RPMI8226 (cell line): ENCODE measurements around the gene LPAR1.
"Not testable (repeated sequence)": the region's sequence is repeated elsewhere in the genome, so short reads cannot be mapped to it uniquely, and the experiment has no call there.

ENCODE experiments used
- DNase-seq: peaks from one replicate; pipeline ENCODE4 v3.0.0-alpha.2; 2015

The LPAR1 gene

DNA sequence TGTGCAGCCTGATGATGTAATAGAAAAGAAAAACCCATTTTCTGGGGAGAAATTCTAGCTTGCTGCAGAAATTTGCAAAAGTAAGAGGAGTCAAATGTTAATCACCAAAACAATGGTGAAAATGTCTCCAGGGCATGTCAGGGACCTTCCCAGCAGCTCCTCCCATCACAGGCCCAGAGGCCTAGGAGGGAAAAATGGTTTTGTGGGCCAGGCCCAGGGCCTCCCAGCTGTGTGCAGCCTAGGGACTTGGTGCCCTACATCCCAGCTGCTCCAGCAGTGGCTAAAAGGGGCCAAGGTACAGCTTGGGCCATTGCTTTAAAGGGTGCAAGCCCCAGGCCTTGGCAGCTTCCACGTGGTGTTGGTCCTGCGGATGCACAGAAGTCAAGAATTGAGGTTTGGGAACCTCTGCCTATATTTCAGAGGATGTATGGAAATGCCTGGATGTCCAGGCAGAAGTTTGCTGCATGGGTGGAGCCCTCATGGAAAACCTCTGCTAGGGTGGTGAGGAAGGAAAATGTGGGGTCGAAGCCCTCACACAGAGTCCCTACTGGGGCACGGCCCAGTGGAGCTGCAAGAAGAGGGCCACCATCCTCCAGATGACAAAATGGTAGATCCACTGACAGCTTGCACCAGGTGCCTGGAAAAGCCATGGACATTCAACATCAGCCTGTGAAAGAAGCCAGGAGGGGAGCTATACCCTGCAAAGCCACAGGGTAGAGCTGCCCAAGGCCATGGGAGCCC lies 176.7 kb downstream of the LPAR1 start:
- DNase-seq = not testable (repeated sequence)

GRCh38 chr9:110856772-110857171 lies 181.5 kb downstream of the LPAR1 start:
- no peak for DNase-seq

GRCh38 chr9:110850401-110851135 lies 187.7 kb downstream of the LPAR1 start:
- no peak for DNase-seq

- no peak for DNase-seq
These were observed 190.6 kb downstream of the LPAR1 start for GRCh38 chr9:110847671-110848070.

GRCh38 chr9:110846215-110846614 lies 192.1 kb downstream of the LPAR1 start:
- no peak for DNase-seq

GRCh38 chr9:110844121-110844520 lies 194.1 kb downstream of the LPAR1 start:
- DNase-seq = no peak

DNA sequence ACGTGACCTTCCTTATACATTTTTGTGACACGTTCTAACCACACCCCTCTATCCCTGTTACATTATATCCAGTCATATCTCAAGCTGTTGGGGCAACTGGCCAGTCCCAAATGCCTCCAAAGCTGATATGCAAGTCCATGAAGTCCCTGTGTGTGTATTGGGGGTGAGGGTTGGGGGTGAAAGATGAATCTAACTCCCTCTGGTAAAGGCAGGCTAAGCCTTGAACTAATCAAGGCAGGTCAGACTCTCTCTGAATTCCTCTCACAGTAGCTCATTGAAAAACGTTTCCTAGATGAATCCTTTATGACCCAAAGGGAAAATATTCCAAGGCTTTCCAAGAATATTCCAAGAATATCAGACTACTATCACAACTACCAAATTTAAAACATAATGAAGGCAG lies 195.3 kb downstream of the LPAR1 start:
- DNase-seq = no peak

DNA sequence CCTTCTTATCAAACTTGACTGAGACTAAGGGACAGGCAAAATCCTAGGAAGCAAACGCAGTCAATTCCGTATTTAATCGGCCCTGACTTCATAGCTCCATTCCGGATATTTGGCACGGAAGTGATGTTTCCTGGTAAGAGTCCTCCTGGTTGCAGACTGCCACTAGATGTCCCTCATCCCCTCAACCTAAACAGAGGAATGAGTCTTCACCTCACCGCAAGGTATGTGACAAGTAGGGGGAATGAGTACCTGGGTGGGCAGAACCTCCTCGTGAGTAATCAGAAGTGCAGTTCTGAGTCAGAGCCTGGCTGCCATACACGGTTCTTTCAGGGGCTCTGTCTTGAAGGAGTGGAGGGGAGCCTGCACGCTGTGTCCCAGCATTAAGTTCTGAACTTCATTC lies 196.1 kb downstream of the LPAR1 start:
- no peak for DNase-seq

GRCh38 chr9:110837401-110838005 lies 200.8 kb downstream of the LPAR1 start:
- no peak for DNase-seq

- DNase-seq = no peak
These were observed 202.4 kb downstream of the LPAR1 start for GRCh38 chr9:110835859-110836271.

GRCh38 chr9:110835404-110835803 lies 202.9 kb downstream of the LPAR1 start:
- no peak for DNase-seq

- no peak for DNase-seq
These were observed 205.3 kb downstream of the LPAR1 start for GRCh38 chr9:110832926-110833325.

DNA sequence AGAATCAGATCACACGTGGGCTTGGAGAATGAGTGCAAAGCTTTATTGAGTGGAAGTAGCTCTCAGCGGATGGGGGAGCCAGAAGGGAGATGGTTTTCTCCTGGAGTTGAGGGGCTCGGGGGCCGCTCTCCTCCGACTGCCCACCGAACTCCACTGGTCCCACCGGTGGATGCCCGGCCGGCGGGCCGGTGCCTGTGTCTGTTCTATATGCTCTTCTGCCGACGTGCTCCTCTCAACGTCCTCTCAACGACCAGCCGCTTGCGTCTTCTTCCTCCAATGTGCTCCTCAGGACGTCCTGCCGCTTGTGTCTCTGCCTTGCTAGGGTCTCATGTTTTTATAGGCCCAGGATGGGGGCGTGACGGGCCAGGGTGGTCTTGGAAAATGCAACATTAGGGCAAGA lies 207.8 kb downstream of the LPAR1 start:
- DNase-seq = no peak

DNA sequence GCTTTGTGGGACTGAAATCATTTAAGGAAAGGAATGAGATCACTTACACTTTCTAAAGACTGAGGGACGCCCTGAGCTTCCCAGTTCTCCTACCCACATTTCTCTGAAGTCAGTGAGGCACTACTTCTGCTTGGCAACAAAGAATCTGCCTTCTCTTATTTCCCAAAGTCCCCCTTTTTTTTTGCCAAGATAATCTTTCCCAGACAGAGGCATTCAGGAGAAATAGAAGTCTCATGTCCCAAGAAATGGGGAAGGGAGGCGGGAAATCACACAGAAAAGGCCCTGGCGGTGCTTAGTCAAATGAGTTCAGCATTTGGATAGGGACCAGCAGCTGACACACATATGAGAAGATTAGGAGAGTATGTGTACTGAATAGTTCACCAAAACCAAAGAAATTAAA lies 210.0 kb downstream of the LPAR1 start:
- DNase-seq = no peak

- DNase-seq = not testable (repeated sequence)
These were observed 211.9 kb downstream of the LPAR1 start for GRCh38 chr9:110826400-110826799.

DNA sequence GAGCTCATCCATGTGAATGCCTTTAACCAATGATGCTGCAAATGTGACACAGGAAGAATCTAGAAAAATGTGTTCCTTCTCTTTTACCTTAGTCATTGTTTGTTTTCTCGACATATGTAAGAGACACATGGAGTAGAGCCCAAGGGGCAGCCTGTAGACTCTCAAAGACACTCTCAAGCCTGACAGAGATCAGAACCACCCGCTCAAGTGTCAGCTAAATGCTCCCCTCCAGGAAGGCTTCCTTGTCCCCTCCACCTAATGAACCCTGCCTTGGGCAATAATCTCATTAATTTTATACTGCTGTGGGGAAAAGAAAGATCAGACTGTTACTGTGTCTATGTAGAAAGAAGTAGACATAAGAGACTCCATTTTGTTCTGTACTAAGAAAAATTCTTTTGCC lies 212.3 kb downstream of the LPAR1 start:
- DNase-seq = no peak

DNA sequence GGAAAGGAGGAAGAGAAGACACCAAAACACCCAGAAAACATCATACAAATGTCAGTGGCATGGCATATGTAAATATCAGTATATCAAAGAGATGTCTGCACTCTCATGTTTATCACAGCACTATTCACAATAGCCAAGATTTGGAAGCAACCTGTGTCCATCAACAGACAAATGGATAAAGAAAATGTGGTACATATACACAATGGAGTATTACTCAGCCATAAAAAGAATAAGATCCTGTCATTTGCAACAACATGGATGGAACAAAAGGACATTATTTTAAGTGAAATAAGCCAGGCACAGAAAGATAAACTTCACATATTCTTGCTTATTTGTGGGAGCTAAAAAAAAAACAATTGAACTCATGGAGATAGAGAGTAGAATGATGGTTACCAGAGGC lies 213.1 kb downstream of the LPAR1 start:
- not testable (repeated sequence) for DNase-seq
